ENCODE data around the gene IMP4.

DNA sequence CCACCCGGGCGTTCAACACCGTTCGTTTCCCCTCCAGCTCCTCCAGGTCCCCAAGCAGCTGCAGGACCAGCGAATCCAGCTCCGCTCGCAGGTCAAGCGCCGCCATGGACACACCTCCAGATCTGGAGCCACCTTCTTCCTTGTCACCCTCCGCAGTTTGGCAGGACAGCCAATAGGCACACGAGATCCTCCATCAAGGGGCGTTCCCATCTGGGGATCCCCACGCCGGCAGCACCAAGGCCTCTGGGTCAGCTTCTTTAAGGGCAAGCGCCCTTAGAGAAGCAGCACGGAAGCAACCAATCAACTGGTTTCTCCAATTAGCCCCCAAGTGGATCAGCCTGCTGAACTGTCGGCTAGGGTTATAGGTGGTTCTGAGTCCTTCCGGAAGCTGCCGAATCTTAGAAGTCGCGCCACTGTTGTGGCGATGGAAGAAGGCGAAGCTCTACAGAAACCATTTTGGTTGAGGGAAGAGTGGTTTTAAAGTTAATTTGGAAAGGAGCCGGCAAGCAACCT is 621 bp upstream of the IMP4 start:
- no peak for TF ChIP-seq CTCF (IDR thresholded peaks at IDR 0.05)
- peak in 1 of 2 donors; percentile 9 for TF ChIP-seq POLR2A (IDR thresholded peaks at IDR 0.05)

Data from tibial nerve (tissue), 3 donors.